Smooth muscle cell (in vitro differentiated cells): Measurements from ENCODE around the gene LAMB4. TPM values are rescaled to one million over a fixed set of nuclear protein-coding genes. Genes with fewer than 3 reads are reported as not detected.

Experiments
- DNase-seq: peaks from one replicate; lab custom pipeline; 2025; ENCODE audit not compliant: unreplicated experiment; lab: John Stamatoyannopoulos, UW
- H2AFZ ChIP-seq: fragments of 200-600 bp; sonication (generic); 2 replicates; pipeline ENCODE4 v1.6.0; 2016; ENCODE audit warnings: antibody characterized with exemption, low read depth, mild to moderate bottlenecking
- H3F3A ChIP-seq: fragments of 200-600 bp; sonication (generic); 2 replicates; pipeline ENCODE4 v1.6.0; 2017; ENCODE audit warnings: antibody characterized with exemption, low read depth
- H3K27ac ChIP-seq: fragments of 200-600 bp; sonication (generic); 2 replicates; pipeline ENCODE4 v1.5.1; 2016; ENCODE audit warnings: low read depth, mild to moderate bottlenecking
- H3K27me3 ChIP-seq: fragments of 200-600 bp; sonication (generic); 2 replicates; pipeline ENCODE4 v1.6.1; 2016; ENCODE audit warnings: low read depth, mild to moderate bottlenecking
- H3K36me3 ChIP-seq: fragments of 200-600 bp; sonication (generic); 2 replicates; pipeline ENCODE4 v1.5.1; 2016; ENCODE audit warnings: low read depth
- H3K4me1 ChIP-seq: fragments of 200-600 bp; sonication (generic); 2 replicates; pipeline ENCODE4 v1.5.1; 2016; ENCODE audit warnings: low read depth
- H3K4me2 ChIP-seq: fragments of 200-600 bp; sonication (generic); 2 replicates; pipeline ENCODE4 v1.6.0; 2016; ENCODE audit warnings: mild to moderate bottlenecking
- H3K4me3 ChIP-seq: fragments of 200-600 bp; sonication (generic); 2 replicates; pipeline ENCODE4 v1.5.1; 2016; ENCODE audit warnings: mild to moderate bottlenecking
- H3K79me2 ChIP-seq: fragments of 200-600 bp; sonication (generic); 2 replicates; pipeline ENCODE4 v1.6.0; 2016; ENCODE audit warnings: low read depth, mild to moderate bottlenecking
- H3K9ac ChIP-seq: fragments of 200-600 bp; sonication (generic); 2 replicates; pipeline ENCODE4 v1.6.0; 2016; ENCODE audit warnings: low read depth
- H3K9me3 ChIP-seq: fragments of 200-600 bp; sonication (generic); replicated peaks from 2 replicates; pipeline ENCODE4 v1.5.1; 2016; ENCODE audit warnings: low read depth
- H4K20me1 ChIP-seq: fragments of 200-600 bp; sonication (generic); 2 replicates; pipeline ENCODE4 v1.6.0; 2016; ENCODE audit warnings: low read depth
- CTCF ChIP-seq: fragments of 200-600 bp; sonication (generic); IDR thresholded peaks from 2 replicates; pipeline ENCODE4 v1.5.1; 2017; ENCODE audit warnings: borderline replicate concordance, mild to moderate bottlenecking, antibody characterized with exemption; ENCODE audit not compliant: insufficient read depth, poor library complexity, severe bottlenecking
- WGBS: methylation state at CpG from one replicate; pipeline ENCODE4 v1.1.7; 2016; ENCODE audit warnings: low lambda C conversion rate; 5-methylcytosine and 5-hydroxymethylcytosine counted together
- polyA plus RNA-seq: library from polyadenylated mRNA; unstranded; fragments of >200 nt; fragmentation: Nextera tagmentation; extraction: Ambion mirVana; gene quantifications from 2 replicates; pipeline ENCODE4 v1.2.1, GENCODE V29; 2016
- total RNA-seq: library from RNA; depleted of rRNA; stranded (reverse); fragments of >200 nt; gene quantifications from 2 replicates; pipeline ENCODE4 v1.2.3, GENCODE V29; 2014

The LAMB4 gene
- total and polyA plus RNA-seq, 2 experiments from 2014 or later, result 0.06 to 0.67 TPM

- Histone ChIP-seq H2AFZ (no peak overlapping the region), H3K9me3 (no peaks in the 10 kb centered on the region), H3F3A (no peaks in the 10 kb centered on the region), H3K27me3 (peaks cover 5% of the 10 kb centered on the region), H3K27ac (no peak overlapping the region), H4K20me1 (no peaks in the 10 kb centered on the region), H3K36me3 (no peaks in the 10 kb centered on the region), H3K9ac (no peak overlapping the region), H3K4me2 (no peak overlapping the region), H3K79me2 (no peaks in the 10 kb centered on the region), H3K4me3 (no peak overlapping the region), H3K4me1 (no peaks in the 10 kb centered on the region)
- no peak for TF ChIP-seq CTCF
- DNase-seq, result no peak
- WGBS, result 90% methylated on average over 7 of the region's 7 CpGs
These were observed 37.3 kb upstream of the LAMB4 start for GRCh38 chr7:108167460-108167859.

GRCh38 chr7:108166687-108167086 is 36.5 kb upstream of the LAMB4 start:
- H3K79me2 ChIP-seq, result no peaks in the 10 kb centered on the region
- no peaks in the 10 kb centered on the region for H3K36me3 ChIP-seq
- no peak overlapping the region for H3K27ac ChIP-seq
- no peaks in the 10 kb centered on the region for H3F3A ChIP-seq
- no peak for DNase-seq
- no peak overlapping the region for H3K4me3 ChIP-seq
- 90% methylated on average over 5 of the region's 5 CpGs for WGBS
- H2AFZ ChIP-seq, result no peak overlapping the region
- no peaks in the 10 kb centered on the region for H4K20me1 ChIP-seq
- H3K27me3 ChIP-seq, result peaks cover 5% of the 10 kb centered on the region
- no peak overlapping the region for H3K4me2 ChIP-seq
- H3K4me1 ChIP-seq, result no peaks in the 10 kb centered on the region
- TF ChIP-seq CTCF, result no peak
- H3K9me3 ChIP-seq, result no peaks in the 10 kb centered on the region
- no peak overlapping the region for H3K9ac ChIP-seq

GRCh38 chr7:108165723-108166122 is 35.6 kb upstream of the LAMB4 start:
- no peaks in the 10 kb centered on the region for H4K20me1 ChIP-seq
- H3K79me2 ChIP-seq, result no peaks in the 10 kb centered on the region
- H3K27me3 ChIP-seq, result peaks cover 5% of the 10 kb centered on the region
- H3K9me3 ChIP-seq, result no peaks in the 10 kb centered on the region
- no peaks in the 10 kb centered on the region for H3K4me1 ChIP-seq
- H3K9ac ChIP-seq, result no peak overlapping the region
- H3K27ac ChIP-seq, result no peak overlapping the region
- no peak for DNase-seq
- no peaks in the 10 kb centered on the region for H3K36me3 ChIP-seq
- no peak overlapping the region for H3K4me3 ChIP-seq
- WGBS, result 94% methylated on average over 2 of the region's 2 CpGs
- no peak overlapping the region for H2AFZ ChIP-seq
- no peak overlapping the region for H3K4me2 ChIP-seq
- H3F3A ChIP-seq, result no peaks in the 10 kb centered on the region
- TF ChIP-seq CTCF, result no peak

GRCh38 chr7:108164946-108165345 is 34.8 kb upstream of the LAMB4 start:
- Histone ChIP-seq H3K36me3 (no peaks in the 10 kb centered on the region), H3F3A (no peaks in the 10 kb centered on the region), H3K27me3 (peaks cover 5% of the 10 kb centered on the region), H3K4me3 (no peak overlapping the region), H3K9me3 (no peaks in the 10 kb centered on the region), H3K79me2 (no peaks in the 10 kb centered on the region), H3K27ac (no peak overlapping the region), H3K4me2 (no peak overlapping the region), H3K9ac (no peak overlapping the region), H3K4me1 (no peaks in the 10 kb centered on the region), H2AFZ (no peak overlapping the region), H4K20me1 (no peaks in the 10 kb centered on the region)
- TF ChIP-seq CTCF, result no peak
- 74% methylated on average over 6 of the region's 6 CpGs for WGBS
- DNase-seq, result no peak
